ENCODE measurements around the gene NIT2. TPM values are rescaled to one million over a fixed set of nuclear protein-coding genes. Genes with fewer than 3 reads are reported as not detected.

Gene NIT2
- total and polyA plus RNA-seq, 10 of the 15 experiments (the other 5 are each of a cell fraction or from before 2014, with no cell fraction given): 49.3 to 215 (median 76.4) TPM

GRCh38 chr3:100401674-100402041, 67.1 kb downstream of the NIT2 start:
- no peaks in the 10 kb centered on the region for H3K4me1 ChIP-seq (ENCODE audit: control insufficient read depth, insufficient read depth, low read length)
- no peaks in the 10 kb centered on the region for H3K27me3 ChIP-seq (replicated peaks in 1 of 2; ENCODE audit: control insufficient read depth in 2 of 2, insufficient read depth in 2 of 2, low read length in 1 of 2)
- POLR2A ChIA-PET: interaction anchor here (0.7 to 3.1 kb wide), 14 partner anchors 9 to 557 kb away, joined by 3 to 16 read pairs (median 4); partner anchors contain the start of genes NIT2, TBC1D23 and TMEM45A
- DNase-seq (ENCODE audit: low read depth, low spot score) (no peak), ATAC-seq (peak; percentile 27), FAIRE-seq (no peak)
- no peaks in the 10 kb centered on the region for H4K20me1 ChIP-seq (ENCODE audit: control insufficient read depth, insufficient read depth)
- intact Hi-C loops (cut with micrococcal nuclease; ENCODE audit: unreplicated experiment): loop anchor here (2.0 to 5.0 kb wide), 2 partner anchors 191 to 309 kb away; no protein-coding TSS in a partner anchor
- TSS peak; percentile 91 for BruUV-seq (replicated peaks)
- 1% methylated on average over 23 of the region's 23 CpGs for WGBS (ENCODE audit: insufficient coverage, insufficient replicate concordance, low lambda C conversion rate, missing lambda C conversion rate)
- no peaks in the 10 kb centered on the region; a peak in 1 of 4 replicates for H3K36me3 ChIP-seq (ENCODE audit: control insufficient read depth in 2 of 2, insufficient read depth in 2 of 2, low read length in 1 of 2)
- no peak for TF ChIP-seq EZH2 (IDR thresholded peaks at IDR 0.05; ENCODE audit: borderline replicate concordance, control insufficient read depth, low read depth, low read length)
- TF ChIP-seq RB1 (IDR thresholded peaks at IDR 0.05; ENCODE audit: borderline replicate concordance): peak; percentile 8; the same call in 1 of the 2 replicates
- TF ChIP-seq ZSCAN29 (IDR thresholded peaks at IDR 0.05): peak; percentile 84
- TF ChIP-seq MLLT1 (IDR thresholded peaks at IDR 0.05): peak; percentile 17; the same call in 1 of the 2 replicates
- TF ChIP-seq RUNX3 (IDR thresholded peaks at IDR 0.05; ENCODE audit: low read length): peak; percentile 3; the same call in 1 of the 2 replicates
- H3K27ac ChIP-seq (ENCODE audit: control insufficient read depth, insufficient read depth): peak overlapping the region; percentile 99
- CTCF ChIA-PET: interaction anchor here (0.6 to 1.9 kb wide), 12 partner anchors 9 to 234 kb away, joined by 3 to 7 read pairs (median 4); partner anchors contain the start of gene TMEM45A
- SMC1A ChIA-PET (ENCODE audit: uncharacterized antibody, unreplicated experiment): interaction anchor here (0.6 to 1.9 kb wide), 21 partner anchors 9 to 1481 kb away, joined by 3 to 7 read pairs (median 4); partner anchors contain the start of gene NIT2
- H2AFZ ChIP-seq (ENCODE audit: control insufficient read depth, low read depth, low read length): peak overlapping the region; percentile 98
- H3K9ac ChIP-seq (ENCODE audit: control insufficient read depth, insufficient read depth, low read length): peak overlapping the region; percentile 81
- H3K79me2 ChIP-seq (ENCODE audit: control insufficient read depth, insufficient read depth, low read length): peaks cover 78% of the 10 kb centered on the region
- H3K4me3 ChIP-seq: peak overlapping the region; percentile 73
- H3K4me2 ChIP-seq (ENCODE audit: control insufficient read depth, insufficient read depth): peak overlapping the region; percentile 58
- H3K9me3 ChIP-seq (replicated peaks; ENCODE audit: control insufficient read depth, insufficient read depth, low read length): no peaks in the 10 kb centered on the region
- RAD21 ChIA-PET (ENCODE audit: unreplicated experiment): interaction anchor here (0.7 to 1.7 kb wide), 5 partner anchors 61 to 333 kb away, joined by 3 to 7 read pairs (median 4); partner anchors contain the start of gene TBC1D23
- in situ Hi-C loops (cut with MboI): no loop called here
